Spleen (tissue), 11 donors: Measurements from ENCODE around the gene ITGB4. TPM values are rescaled to one million over a fixed set of nuclear protein-coding genes. Genes with fewer than 3 reads are reported as not detected.

Source experiments
- DNase-seq: peaks from one replicate; pipeline ENCODE4 v3.0.0-alpha.2; 2020
- H3K27ac ChIP-seq, 8 donors: fragments of 200-600 bp; sonication (generic) in 7 of 8; 1 replicate in 4 of 8; 2 replicates in 4 of 8; pipeline versions ENCODE4 v1.5.0 to v1.8.0; 2016 to 2021; ENCODE audit warnings: inconsistent platforms in 4 of 8, mild to moderate bottlenecking in 4 of 8, moderate library complexity in 1 of 8
- H3K27me3 ChIP-seq, 7 donors: fragments of 200-600 bp; sonication (generic) in 6 of 7; replicated peaks in 1 of 7; 1 replicate in 4 of 7; 2 replicates in 3 of 7; pipeline versions ENCODE4 v1.5.0 to v1.8.0; 2016 to 2021; ENCODE audit warnings: inconsistent platforms in 3 of 7, mild to moderate bottlenecking in 1 of 7
- H3K36me3 ChIP-seq, 6 donors: fragments of 200-600 bp; sonication (generic) in 5 of 6; 1 replicate in 4 of 6; 2 replicates in 2 of 6; pipeline versions ENCODE4 v1.5.0 to v1.8.0; 2016 to 2021; ENCODE audit warnings: inconsistent platforms in 2 of 6
- H3K4me1 ChIP-seq, 6 donors: fragments of 200-600 bp; sonication (generic) in 5 of 6; 1 replicate in 3 of 6; 2 replicates in 3 of 6; pipeline versions ENCODE4 v1.5.0 to v1.8.0; 2016 to 2021; ENCODE audit warnings: inconsistent platforms in 3 of 6
- H3K4me3 ChIP-seq, 8 donors: fragments of 200-600 bp; sonication (generic) in 7 of 8; 1 replicate in 4 of 8; 2 replicates in 4 of 8; pipeline versions ENCODE4 v1.5.0 to v1.8.0; 2016 to 2021; ENCODE audit warnings: inconsistent platforms in 4 of 8, mild to moderate bottlenecking in 4 of 8, moderate library complexity in 2 of 8
- H3K9me3 ChIP-seq, 8 donors: fragments of 200-600 bp; sonication (generic) in 7 of 8; 1 replicate in 4 of 8; 2 replicates in 4 of 8; pipeline versions ENCODE4 v1.5.0 to v1.8.0; 2016 to 2021; ENCODE audit warnings: inconsistent platforms in 4 of 8
- POLR2A ChIP-seq, 3 donors: fragments of 450-650 bp; IDR thresholded peaks; one replicate each; pipeline ENCODE4 v1.5.1; 2017; ENCODE audit warnings: antibody characterized with exemption in 3 of 3, mild to moderate bottlenecking in 1 of 3
- POLR2AphosphoS5 ChIP-seq, 3 donors: sonication (generic); formaldehyde crosslinking; IDR thresholded peaks; one replicate each; pipeline ENCODE4 v1.5.1; 2017; ENCODE audit warnings: antibody characterized with exemption in 3 of 3
- WGBS, 5 donors: extraction: QIAGEN DNeasy Blood & Tissue Kit in 3 of 5; methylation state at CpG; one replicate each; pipeline versions ENCODE4 v1.1.5 to v1.1.7; 2013 to 2018; 5-methylcytosine and 5-hydroxymethylcytosine counted together
- intact Hi-C: fragments of 100-400 bp; cut with DNase I; formaldehyde crosslinking; loops from one replicate; pipeline ENCODE4 v1.15.0; 2023; ENCODE audit warnings: low total_unique reads
- polyA plus RNA-seq, 3 donors: library from polyadenylated mRNA; stranded (reverse); fragments of 200-250 nt; gene quantifications; one replicate each; pipeline ENCODE4 v1.2.1, GENCODE V29; 2013
- total RNA-seq, 7 donors: library from RNA; depleted of rRNA in 3 of 7; stranded (reverse); fragments of >200 nt in 3 of 7; fragmentation: NEBNext Ultra II Directional in 4 of 7; extraction: Animal tissue kit (Norgen Biotek cat#: 25700) in 4 of 7; gene quantifications; one replicate each; pipeline versions ENCODE4 v1.1.0 to v1.2.1, GENCODE V29; 2016 to 2021
- TF ChIP-seq, protein P1 (sequence below), 11 experiments: fragments of 200-600 bp in 7 of 11; fragments of 450-650 bp in 4 of 11; sonication (generic) in 4 of 11; IDR thresholded peaks in 8 of 11; conservative IDR thresholded peaks in 3 of 11; 1 replicate in 7 of 11; 2 replicates in 4 of 11; pipeline versions ENCODE4 v1.4.0 to v1.8.0; 2016 to 2021; ENCODE audit warnings: antibody characterized with exemption in 11 of 11, inconsistent platforms in 4 of 11, mild to moderate bottlenecking in 1 of 11
- donor health status: healthy with polysubstance abuse.
- donor health status: DM: no; HTN: no; CAD: no; lungs with moderate emphysema.
- donor health status: DM: no; HTN: no; CAD: no.
- donor health status: Bipolar disorder and iron deficiency.
- donor health status: healthy.
- donor health status: DM: no; HTN: no; CAD: no.
- donor health status: DM: yes; HTN: yes; CAD: no.

ITGB4 gene
- total and polyA plus RNA-seq, 10 donors = 16.6 to 205 (median 82.6) TPM

DNA sequence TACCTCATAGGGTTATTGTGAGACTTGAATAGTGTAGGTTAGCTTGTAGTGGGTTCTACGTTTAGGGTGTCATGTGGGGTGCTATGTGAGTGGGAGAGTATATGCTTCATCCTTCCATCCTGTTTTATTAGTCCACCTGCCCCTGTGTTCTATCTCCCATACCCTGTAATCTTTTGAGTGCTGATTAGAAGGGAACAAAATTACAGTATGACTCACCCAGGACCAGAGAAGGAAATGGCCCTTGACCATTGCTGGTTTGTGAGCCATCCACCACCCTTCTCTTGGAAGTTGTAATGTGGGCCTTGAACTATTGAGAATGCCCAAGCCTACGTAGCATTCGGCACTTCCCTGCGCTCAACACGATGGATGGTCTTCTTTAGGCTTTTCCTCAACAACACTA, 37.0 kb upstream of the ITGB4 start:
- H3K36me3 ChIP-seq = peaks cover 0 to 56% (median 20%) of the 10 kb centered on the region in 6 donors
- 64 to 89% (median 81%) methylated on average over 5 of the region's 5 CpGs for WGBS, 5 donors
- H3K27me3 ChIP-seq = no peaks in the 10 kb centered on the region
- DNase-seq = peak; percentile 18
- no peak overlapping the region for H3K4me3 ChIP-seq
- TF ChIP-seq POLR2A (IDR thresholded peaks at IDR 0.05) (no peak), POLR2AphosphoS5 (IDR thresholded peaks at IDR 0.05) (peak in 1 of 3 donors; percentile 30)
- H3K9me3 ChIP-seq = no peaks in the 10 kb centered on the region
- H3K4me1 ChIP-seq = peaks cover 31 to 92% (median 72%) of the 10 kb centered on the region in 6 donors
- peak overlapping the region in 6 of 8 donors; percentile 13 to 85 (median 80) for H3K27ac ChIP-seq
- intact Hi-C loops = no loop called here

DNA sequence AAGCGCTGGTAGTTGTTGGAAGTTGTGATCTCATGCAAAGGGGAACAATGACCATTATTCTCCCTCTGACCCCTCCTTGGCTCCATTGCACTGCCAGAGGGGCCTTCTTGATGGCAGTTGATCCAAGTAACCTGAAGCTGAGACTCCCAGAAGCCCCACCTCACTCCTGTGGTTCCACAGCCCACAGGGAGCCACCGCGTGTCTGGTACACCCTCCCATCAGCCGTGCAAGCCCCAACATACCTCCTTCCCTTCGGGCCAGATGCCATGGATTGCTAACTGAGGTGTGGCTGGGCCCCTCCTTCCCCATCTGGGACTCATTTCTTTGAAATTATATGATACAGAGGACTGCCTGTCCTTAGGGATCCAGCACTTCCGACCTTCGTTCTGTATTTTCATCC, 36.3 kb upstream of the ITGB4 start:
- intact Hi-C loops = no loop called here
- WGBS, 5 donors = 84 to 96% (median 89%) methylated on average over 7 of the region's 7 CpGs
- Histone ChIP-seq H3K4me1 (peaks cover 38 to 94% (median 77%) of the 10 kb centered on the region in 6 donors), H3K36me3 (peaks cover 0 to 49% (median 17%) of the 10 kb centered on the region in 6 donors), H3K4me3 (no peak overlapping the region), H3K27ac (peak overlapping the region in 7 of 8 donors; percentile 0 to 85 (median 78)), H3K9me3 (no peaks in the 10 kb centered on the region), H3K27me3 (no peaks in the 10 kb centered on the region)
- DNase-seq = peak; percentile 37
- no peak for TF ChIP-seq POLR2A (IDR thresholded peaks at IDR 0.05)
- TF ChIP-seq, protein P1, sequence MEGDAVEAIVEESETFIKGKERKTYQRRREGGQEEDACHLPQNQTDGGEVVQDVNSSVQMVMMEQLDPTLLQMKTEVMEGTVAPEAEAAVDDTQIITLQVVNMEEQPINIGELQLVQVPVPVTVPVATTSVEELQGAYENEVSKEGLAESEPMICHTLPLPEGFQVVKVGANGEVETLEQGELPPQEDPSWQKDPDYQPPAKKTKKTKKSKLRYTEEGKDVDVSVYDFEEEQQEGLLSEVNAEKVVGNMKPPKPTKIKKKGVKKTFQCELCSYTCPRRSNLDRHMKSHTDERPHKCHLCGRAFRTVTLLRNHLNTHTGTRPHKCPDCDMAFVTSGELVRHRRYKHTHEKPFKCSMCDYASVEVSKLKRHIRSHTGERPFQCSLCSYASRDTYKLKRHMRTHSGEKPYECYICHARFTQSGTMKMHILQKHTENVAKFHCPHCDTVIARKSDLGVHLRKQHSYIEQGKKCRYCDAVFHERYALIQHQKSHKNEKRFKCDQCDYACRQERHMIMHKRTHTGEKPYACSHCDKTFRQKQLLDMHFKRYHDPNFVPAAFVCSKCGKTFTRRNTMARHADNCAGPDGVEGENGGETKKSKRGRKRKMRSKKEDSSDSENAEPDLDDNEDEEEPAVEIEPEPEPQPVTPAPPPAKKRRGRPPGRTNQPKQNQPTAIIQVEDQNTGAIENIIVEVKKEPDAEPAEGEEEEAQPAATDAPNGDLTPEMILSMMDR (IDR thresholded peaks at IDR 0.05 in 8 of 11, conservative IDR thresholded peaks at IDR 0.05 in 3 of 11) = no peak
- no peak for TF ChIP-seq POLR2AphosphoS5 (IDR thresholded peaks at IDR 0.05)

DNA sequence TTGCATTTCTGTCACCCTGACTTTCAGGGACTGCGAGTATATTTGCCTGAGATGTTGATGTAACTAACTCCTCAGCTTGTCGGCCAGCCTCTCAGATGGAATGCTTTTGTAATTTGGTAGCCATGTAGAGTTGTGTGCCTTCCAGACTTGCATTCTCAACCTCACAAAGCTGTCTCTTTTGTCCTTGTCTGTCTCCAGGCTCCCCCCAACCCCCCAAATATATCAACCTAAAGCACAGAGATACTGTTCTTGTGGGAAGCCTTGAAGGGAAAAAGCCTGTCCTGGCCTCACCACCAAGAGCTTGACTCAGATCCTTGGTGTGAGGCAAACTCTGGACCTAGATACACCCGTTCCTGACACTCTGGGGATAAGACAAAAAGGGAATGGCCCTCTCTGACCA, 35.8 kb upstream of the ITGB4 start:
- WGBS, 5 donors = 81 to 89% (median 86%) methylated on average over 3 of the region's 3 CpGs
- Histone ChIP-seq H3K36me3 (peaks cover 0 to 48% (median 13%) of the 10 kb centered on the region in 6 donors), H3K27me3 (no peaks in the 10 kb centered on the region), H3K4me3 (no peak overlapping the region), H3K9me3 (no peaks in the 10 kb centered on the region), H3K27ac (peak overlapping the region in 7 of 8 donors; percentile 41 to 85 (median 78)), H3K4me1 (peaks cover 43 to 94% (median 80%) of the 10 kb centered on the region in 6 donors)
- no peak for DNase-seq
- intact Hi-C loops = no loop called here
- TF ChIP-seq, protein P1 (IDR thresholded peaks at IDR 0.05 in 8 of 11, conservative IDR thresholded peaks at IDR 0.05 in 3 of 11) = no peak
- TF ChIP-seq POLR2A (IDR thresholded peaks at IDR 0.05) (no peak), POLR2AphosphoS5 (IDR thresholded peaks at IDR 0.05) (no peak)

DNA sequence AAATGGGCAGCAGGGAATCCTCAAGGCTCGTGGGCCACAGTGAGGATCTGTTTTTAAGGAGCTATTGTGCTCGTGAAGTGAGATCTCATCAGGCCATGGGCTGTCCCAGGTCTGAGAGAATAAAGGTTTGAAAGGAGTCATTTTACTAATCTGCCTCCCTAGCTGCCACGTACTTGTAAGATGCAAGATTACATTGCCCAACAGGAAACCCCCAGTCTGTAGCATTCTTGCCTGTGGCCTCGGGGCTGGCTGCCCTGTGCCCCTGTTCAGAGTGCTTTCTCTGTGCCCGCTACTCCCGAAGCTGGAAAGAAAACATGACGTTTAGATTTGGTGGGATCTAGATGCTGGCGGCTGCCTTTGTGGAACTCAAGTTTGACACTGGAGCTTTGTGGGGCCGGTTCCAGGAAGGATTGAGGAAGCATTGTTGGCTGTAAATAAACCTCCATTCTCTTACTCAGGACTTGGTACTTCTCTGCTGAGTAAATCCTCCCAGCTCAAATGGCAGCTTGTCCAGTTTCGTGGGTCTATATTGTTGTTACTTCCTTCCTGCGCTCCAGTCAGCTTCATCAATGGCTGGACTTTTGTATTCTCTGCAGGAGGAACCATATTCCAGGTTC, 32.9 kb upstream of the ITGB4 start:
- DNase-seq = peak; percentile 71

More for the DNA sequence above, 32.9 kb upstream of the ITGB4 start:
- Histone ChIP-seq H3K27me3 (no peaks in the 10 kb centered on the region), H3K9me3 (no peaks in the 10 kb centered on the region), H3K27ac (peak overlapping the region; percentile 57 to 85 (median 80)), H3K36me3 (peaks cover 0 to 56% (median 11%) of the 10 kb centered on the region in 6 donors), H3K4me3 (peak overlapping the region in 1 of 8 donors; percentile 14), H3K4me1 (peaks cover 43 to 100% (median 88%) of the 10 kb centered on the region in 6 donors)
- 26 to 47% (median 33%) methylated on average over 9 to 11 of the region's 11 CpGs for WGBS, 5 donors
- TF ChIP-seq POLR2A (IDR thresholded peaks at IDR 0.05) (no peak), POLR2AphosphoS5 (IDR thresholded peaks at IDR 0.05) (no peak)
- TF ChIP-seq, protein P1 (IDR thresholded peaks at IDR 0.05 in 8 of 11, conservative IDR thresholded peaks at IDR 0.05 in 3 of 11) = no peak
- intact Hi-C loops = no loop called here
